Activated CD4-positive, CD25-positive, alpha-beta regulatory T cell treated with anti-CD3 and anti-CD28 coated beads, Interleukin-2, amount 50 U/mL, for 24 hours (primary cell): ENCODE measurements around the gene VAV2.
"Not testable (repeated sequence)": the region's sequence is repeated elsewhere in the genome, so short reads cannot be mapped to it uniquely, and the experiment has no call there.

ENCODE experiments used
- ATAC-seq, 2 donors: fragments of 150-1000 bp; cut with Tn5 transposase; one replicate each; pipeline ENCODE4 v1.10.0; 2021; ENCODE audit warnings: mild to moderate bottlenecking in 1 of 2, moderate library complexity in 1 of 2

The VAV2 gene

GRCh38 chr9:133913571-133914369, 78.4 kb downstream of the VAV2 start:
- no peak for ATAC-seq

- ATAC-seq, result no peak
These were observed 81.1 kb downstream of the VAV2 start for GRCh38 chr9:133910855-133911514.

- ATAC-seq, result no peak
These were observed 84.9 kb downstream of the VAV2 start for GRCh38 chr9:133906932-133907910.

GRCh38 chr9:133906218-133906617, 85.9 kb downstream of the VAV2 start:
- ATAC-seq, result no peak

- no peak for ATAC-seq
These were observed 86.6 kb downstream of the VAV2 start for GRCh38 chr9:133905493-133905892.

- ATAC-seq, result no peak
These were observed 87.6 kb downstream of the VAV2 start for GRCh38 chr9:133904346-133905090.

- ATAC-seq, result no peak
These were observed 90.8 kb downstream of the VAV2 start for GRCh38 chr9:133901184-133901835.

GRCh38 chr9:133897675-133898074, 94.4 kb downstream of the VAV2 start:
- no peak for ATAC-seq

- not testable (repeated sequence) for ATAC-seq
These were observed 96.1 kb downstream of the VAV2 start for GRCh38 chr9:133896007-133896406.

- ATAC-seq, result no peak
These were observed 96.8 kb downstream of the VAV2 start for GRCh38 chr9:133895335-133895734.

- ATAC-seq, result no peak
These were observed 97.5 kb downstream of the VAV2 start for GRCh38 chr9:133894377-133895321.

GRCh38 chr9:133893191-133893994, 98.7 kb downstream of the VAV2 start:
- no peak for ATAC-seq

- no peak for ATAC-seq
These were observed 99.8 kb downstream of the VAV2 start for GRCh38 chr9:133892193-133892920.

- ATAC-seq, result no peak
These were observed 100.4 kb downstream of the VAV2 start for GRCh38 chr9:133891741-133892140.

GRCh38 chr9:133890583-133890982, 101.5 kb downstream of the VAV2 start:
- no peak for ATAC-seq

- ATAC-seq, result no peak
These were observed 102.4 kb downstream of the VAV2 start for GRCh38 chr9:133889584-133890301.

- ATAC-seq, result no peak
These were observed 103.2 kb downstream of the VAV2 start for GRCh38 chr9:133888809-133889491.
